NCI-H2227 treated with DMSO at 0.1 percent for 48 hours (cell line): ENCODE measurements around the gene TMEM87A.

Source experiments
- DNase-seq: peaks from one replicate; lab custom pipeline; 2025; lab: John Stamatoyannopoulos, UW

The TMEM87A gene

GRCh38 chr15:42203891-42204290, 69.3 kb downstream of the TMEM87A start:
- no peak for DNase-seq

GRCh38 chr15:42202653-42203052, 70.6 kb downstream of the TMEM87A start:
- no peak for DNase-seq

- DNase-seq: no peak
Measured at GRCh38 chr15:42201801-42202200, 71.4 kb downstream of the TMEM87A start.

- DNase-seq: no peak
Measured at GRCh38 chr15:42199126-42199525, 74.1 kb downstream of the TMEM87A start.

GRCh38 chr15:42198516-42198915, 74.7 kb downstream of the TMEM87A start:
- DNase-seq: no peak

- no peak for DNase-seq
Measured at GRCh38 chr15:42194513-42194912, 78.7 kb downstream of the TMEM87A start.

- no peak for DNase-seq
Measured at GRCh38 chr15:42193383-42193782, 79.8 kb downstream of the TMEM87A start.

GRCh38 chr15:42191610-42192346, 81.5 kb downstream of the TMEM87A start:
- DNase-seq: no peak

- no peak for DNase-seq
Measured at GRCh38 chr15:42190370-42190769, 82.9 kb downstream of the TMEM87A start.

GRCh38 chr15:42185801-42186200, 87.4 kb downstream of the TMEM87A start:
- DNase-seq: no peak

GRCh38 chr15:42184736-42185135, 88.5 kb downstream of the TMEM87A start:
- DNase-seq: no peak

GRCh38 chr15:42184296-42184695, 88.9 kb downstream of the TMEM87A start:
- DNase-seq: no peak

GRCh38 chr15:42182961-42183360, 90.3 kb downstream of the TMEM87A start:
- no peak for DNase-seq

GRCh38 chr15:42182328-42182886, 90.8 kb downstream of the TMEM87A start:
- no peak for DNase-seq

GRCh38 chr15:42178056-42178455, 95.2 kb downstream of the TMEM87A start:
- DNase-seq: no peak

GRCh38 chr15:42175671-42176070, 97.6 kb downstream of the TMEM87A start:
- DNase-seq: no peak

- DNase-seq: no peak
Measured at GRCh38 chr15:42172475-42172874, 100.8 kb downstream of the TMEM87A start.

GRCh38 chr15:42171795-42172194, 101.4 kb downstream of the TMEM87A start:
- no peak for DNase-seq

GRCh38 chr15:42171122-42171521, 102.1 kb downstream of the TMEM87A start:
- DNase-seq: no peak

GRCh38 chr15:42166225-42166940, 106.8 kb downstream of the TMEM87A start:
- DNase-seq: no peak

- DNase-seq: no peak
Measured at GRCh38 chr15:42165106-42165505, 108.1 kb downstream of the TMEM87A start.

- no peak for DNase-seq
Measured at GRCh38 chr15:42163947-42164550, 109.2 kb downstream of the TMEM87A start.

GRCh38 chr15:42163291-42163690, 109.9 kb downstream of the TMEM87A start:
- DNase-seq: no peak
